ENCODE data around the gene FAM124A. TPM values are rescaled to one million over a fixed set of nuclear protein-coding genes. Genes with fewer than 3 reads are reported as not detected.

The FAM124A gene
- total RNA-seq, 1 experiment from 2014 or later, result 0.30 TPM

GRCh38 chr13:51255556-51255955 is 33.4 kb downstream of the FAM124A start:
- DNase-seq (ENCODE audit: low read depth), result no peak
- in situ Hi-C loops (cut with HindIII; ENCODE audit: low pct_unique_long_range_greater_than_20kb, low sequenced_read_pairs), result no loop called here

GRCh38 chr13:51257187-51257586 is 35.0 kb downstream of the FAM124A start:
- DNase-seq (ENCODE audit: low read depth), result no peak
- in situ Hi-C loops (cut with HindIII; ENCODE audit: low pct_unique_long_range_greater_than_20kb, low sequenced_read_pairs), result no loop called here

- DNase-seq (ENCODE audit: low read depth), result no peak
- in situ Hi-C loops (cut with HindIII; ENCODE audit: low pct_unique_long_range_greater_than_20kb, low sequenced_read_pairs), result no loop called here
These were observed 36.7 kb downstream of the FAM124A start for GRCh38 chr13:51258612-51259548.

- in situ Hi-C loops (cut with HindIII; ENCODE audit: low pct_unique_long_range_greater_than_20kb, low sequenced_read_pairs), result no loop called here
- no peak for DNase-seq (ENCODE audit: low read depth)
These were observed 38.0 kb downstream of the FAM124A start for GRCh38 chr13:51260154-51260553.

GRCh38 chr13:51261610-51262249 is 39.5 kb downstream of the FAM124A start:
- no peak for DNase-seq (ENCODE audit: low read depth)
- in situ Hi-C loops (cut with HindIII; ENCODE audit: low pct_unique_long_range_greater_than_20kb, low sequenced_read_pairs), result no loop called here

GRCh38 chr13:51262501-51263211 is 40.5 kb downstream of the FAM124A start:
- in situ Hi-C loops (cut with HindIII; ENCODE audit: low pct_unique_long_range_greater_than_20kb, low sequenced_read_pairs), result no loop called here
- DNase-seq (ENCODE audit: low read depth), result no peak

- in situ Hi-C loops (cut with HindIII; ENCODE audit: low pct_unique_long_range_greater_than_20kb, low sequenced_read_pairs), result no loop called here
- no peak for DNase-seq (ENCODE audit: low read depth)
These were observed 44.4 kb downstream of the FAM124A start for GRCh38 chr13:51266642-51267041.

- in situ Hi-C loops (cut with HindIII; ENCODE audit: low pct_unique_long_range_greater_than_20kb, low sequenced_read_pairs), result no loop called here
- DNase-seq (ENCODE audit: low read depth), result no peak
These were observed 45.4 kb downstream of the FAM124A start for GRCh38 chr13:51267622-51268021.

GRCh38 chr13:51269039-51269438 is 46.8 kb downstream of the FAM124A start:
- in situ Hi-C loops (cut with HindIII; ENCODE audit: low pct_unique_long_range_greater_than_20kb, low sequenced_read_pairs), result no loop called here

GRCh38 chr13:51270623-51271415 is 48.6 kb downstream of the FAM124A start:
- in situ Hi-C loops (cut with HindIII; ENCODE audit: low pct_unique_long_range_greater_than_20kb, low sequenced_read_pairs), result no loop called here
- DNase-seq (ENCODE audit: low read depth), result no peak

More at GRCh38 chr13:51269039-51269438, 46.8 kb downstream of the FAM124A start:
- DNase-seq (ENCODE audit: low read depth), result no peak

GRCh38 chr13:51271528-51272085 is 49.4 kb downstream of the FAM124A start:
- in situ Hi-C loops (cut with HindIII; ENCODE audit: low pct_unique_long_range_greater_than_20kb, low sequenced_read_pairs), result no loop called here
- DNase-seq (ENCODE audit: low read depth), result no peak

- DNase-seq (ENCODE audit: low read depth), result no peak
- in situ Hi-C loops (cut with HindIII; ENCODE audit: low pct_unique_long_range_greater_than_20kb, low sequenced_read_pairs), result no loop called here
These were observed 52.9 kb downstream of the FAM124A start for GRCh38 chr13:51275101-51275500.

GRCh38 chr13:51276636-51277035 is 54.4 kb downstream of the FAM124A start:
- no peak for DNase-seq (ENCODE audit: low read depth)
- in situ Hi-C loops (cut with HindIII; ENCODE audit: low pct_unique_long_range_greater_than_20kb, low sequenced_read_pairs), result no loop called here

GRCh38 chr13:51277928-51278327 is 55.7 kb downstream of the FAM124A start:
- no peak for DNase-seq (ENCODE audit: low read depth)
- in situ Hi-C loops (cut with HindIII; ENCODE audit: low pct_unique_long_range_greater_than_20kb, low sequenced_read_pairs), result no loop called here

- in situ Hi-C loops (cut with HindIII; ENCODE audit: low pct_unique_long_range_greater_than_20kb, low sequenced_read_pairs), result no loop called here
These were observed 56.4 kb downstream of the FAM124A start for GRCh38 chr13:51278426-51279130.

GRCh38 chr13:51280379-51280940 is 58.3 kb downstream of the FAM124A start:
- in situ Hi-C loops (cut with HindIII; ENCODE audit: low pct_unique_long_range_greater_than_20kb, low sequenced_read_pairs), result no loop called here
- DNase-seq (ENCODE audit: low read depth), result no peak

More at GRCh38 chr13:51278426-51279130, 56.4 kb downstream of the FAM124A start:
- DNase-seq (ENCODE audit: low read depth), result no peak

GRCh38 chr13:51282322-51282721 is 60.1 kb downstream of the FAM124A start:
- DNase-seq (ENCODE audit: low read depth), result no peak
- in situ Hi-C loops (cut with HindIII; ENCODE audit: low pct_unique_long_range_greater_than_20kb, low sequenced_read_pairs), result no loop called here
